Testis (tissue), 2 donors: Measurements from ENCODE around the gene ZNF654.

Experiments
- POLR2A ChIP-seq: fragments of 450-650 bp; IDR thresholded peaks from one replicate; pipeline ENCODE4 v1.6.1; 2017; ENCODE audit warnings: antibody characterized with exemption, mild to moderate bottlenecking, moderate library complexity
- TF ChIP-seq, protein P1 (sequence below), 3 experiments: fragments of 450-650 bp in 2 of 3; fragments of 200-600 bp in 1 of 3; sonication (generic) in 1 of 3; IDR thresholded peaks; one replicate each; pipeline ENCODE4 v1.5.1; 2016 to 2019; ENCODE audit warnings: antibody characterized with exemption in 3 of 3, mild to moderate bottlenecking in 2 of 3, moderate library complexity in 1 of 3

DNA sequence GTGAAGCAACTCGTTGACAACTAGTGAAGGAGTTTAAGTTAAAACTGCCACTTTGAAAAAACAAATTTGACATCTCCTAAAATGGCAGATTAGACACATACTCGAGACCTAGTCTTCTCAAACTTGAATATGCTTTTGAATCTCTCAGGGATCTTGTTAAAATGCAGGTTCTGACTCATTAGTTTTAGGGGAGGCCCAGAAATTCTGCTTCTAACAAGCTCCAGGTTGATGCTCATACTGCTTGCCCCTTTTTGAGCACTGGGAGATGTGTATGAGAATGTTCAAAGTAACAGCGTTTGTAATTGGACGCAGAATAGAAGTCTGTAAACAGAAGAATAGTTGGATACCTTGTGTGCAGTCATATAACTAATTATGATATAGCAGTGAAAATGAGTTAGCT is 92.3 kb downstream of the ZNF654 start:
- no peak for TF ChIP-seq POLR2A
- TF ChIP-seq, protein P1, sequence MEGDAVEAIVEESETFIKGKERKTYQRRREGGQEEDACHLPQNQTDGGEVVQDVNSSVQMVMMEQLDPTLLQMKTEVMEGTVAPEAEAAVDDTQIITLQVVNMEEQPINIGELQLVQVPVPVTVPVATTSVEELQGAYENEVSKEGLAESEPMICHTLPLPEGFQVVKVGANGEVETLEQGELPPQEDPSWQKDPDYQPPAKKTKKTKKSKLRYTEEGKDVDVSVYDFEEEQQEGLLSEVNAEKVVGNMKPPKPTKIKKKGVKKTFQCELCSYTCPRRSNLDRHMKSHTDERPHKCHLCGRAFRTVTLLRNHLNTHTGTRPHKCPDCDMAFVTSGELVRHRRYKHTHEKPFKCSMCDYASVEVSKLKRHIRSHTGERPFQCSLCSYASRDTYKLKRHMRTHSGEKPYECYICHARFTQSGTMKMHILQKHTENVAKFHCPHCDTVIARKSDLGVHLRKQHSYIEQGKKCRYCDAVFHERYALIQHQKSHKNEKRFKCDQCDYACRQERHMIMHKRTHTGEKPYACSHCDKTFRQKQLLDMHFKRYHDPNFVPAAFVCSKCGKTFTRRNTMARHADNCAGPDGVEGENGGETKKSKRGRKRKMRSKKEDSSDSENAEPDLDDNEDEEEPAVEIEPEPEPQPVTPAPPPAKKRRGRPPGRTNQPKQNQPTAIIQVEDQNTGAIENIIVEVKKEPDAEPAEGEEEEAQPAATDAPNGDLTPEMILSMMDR (IDR thresholded peaks at IDR 0.05) = no peak
